ENCODE results near the gene B3GALT2. TPM values are rescaled to one million over a fixed set of nuclear protein-coding genes. Genes with fewer than 3 reads are reported as not detected.

Gene B3GALT2
- total RNA-seq, 1 experiment from 2014 or later = not detected

DNA sequence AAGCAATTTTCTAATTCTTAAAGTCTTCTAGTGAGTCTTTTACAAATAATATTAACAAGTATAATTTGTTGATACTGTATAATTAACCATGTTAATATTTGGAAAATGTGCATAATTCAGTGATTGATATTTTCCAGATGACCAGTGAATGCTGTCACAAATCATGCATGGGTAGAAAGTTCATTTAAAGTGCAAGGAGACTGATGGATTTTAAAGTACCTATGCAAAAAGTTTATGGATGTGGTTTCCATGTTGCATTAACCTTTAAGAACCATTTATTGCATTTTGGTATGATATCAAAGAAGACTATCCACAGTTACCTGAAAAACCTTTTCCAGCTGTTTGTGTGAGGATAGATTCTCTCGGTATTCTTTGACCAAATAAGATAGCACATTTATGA, 41.4 kb downstream of the B3GALT2 start:
- Histone ChIP-seq H3K27me3 (ENCODE audit: control insufficient read depth, insufficient read depth, low read length) (no peaks in the 10 kb centered on the region), H3K4me3 (ENCODE audit: insufficient read depth, low read depth, low read length) (no peak overlapping the region), H3K36me3 (replicated peaks; ENCODE audit: control insufficient read depth, insufficient read depth, low read length) (peaks cover 3% of the 10 kb centered on the region)
- DNase-seq = no peak

DNA sequence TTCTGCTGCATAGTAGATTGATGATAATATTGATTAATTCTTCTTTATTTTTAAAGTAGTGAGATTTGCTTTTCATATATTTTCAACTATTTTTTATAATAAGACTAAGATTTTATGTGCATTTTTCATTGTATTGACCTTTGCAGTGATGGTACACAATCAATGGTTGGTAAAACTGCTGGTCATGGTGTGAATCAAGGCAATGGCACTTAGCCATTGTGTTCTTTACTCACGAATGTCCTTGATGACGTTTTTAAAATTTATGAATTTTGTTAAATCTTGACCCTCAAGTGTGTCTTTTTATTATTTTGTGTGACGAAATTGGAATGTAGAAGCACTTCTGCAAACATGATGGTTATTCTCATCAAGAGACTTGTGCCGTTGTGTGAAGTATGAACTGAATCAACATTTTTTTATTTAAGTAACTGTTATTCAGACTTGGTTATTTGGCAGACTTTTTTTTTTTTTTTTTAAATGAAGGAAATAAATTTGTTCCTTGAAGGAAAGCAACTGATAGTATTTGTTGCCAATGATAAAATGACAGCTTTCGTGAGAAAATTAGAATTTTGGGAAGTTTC, 42.0 kb downstream of the B3GALT2 start:
- no peak for DNase-seq
- H3K36me3 ChIP-seq (replicated peaks; ENCODE audit: control insufficient read depth, insufficient read depth, low read length) = peaks cover 3% of the 10 kb centered on the region
- no peaks in the 10 kb centered on the region for H3K27me3 ChIP-seq (ENCODE audit: control insufficient read depth, insufficient read depth, low read length)
- no peak overlapping the region for H3K4me3 ChIP-seq (ENCODE audit: insufficient read depth, low read depth, low read length)

DNA sequence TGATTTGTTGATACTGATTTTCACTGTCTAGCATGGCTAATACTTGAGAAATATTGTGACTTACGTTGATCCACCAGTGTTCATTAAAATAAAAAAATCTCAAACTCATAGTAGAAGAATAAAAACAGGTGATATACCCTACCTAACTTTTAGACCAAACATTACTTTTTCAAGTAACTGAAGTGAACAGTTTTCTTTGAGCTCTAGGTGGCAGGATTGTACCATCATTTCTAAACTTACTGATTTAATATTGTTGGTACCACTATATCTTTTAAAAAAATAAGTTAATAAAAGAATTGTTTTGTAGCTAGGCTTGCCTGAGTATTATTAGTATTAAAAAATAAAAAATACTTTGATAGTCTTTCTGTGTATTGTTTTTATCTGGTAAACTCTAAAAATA, 43.1 kb downstream of the B3GALT2 start:
- Histone ChIP-seq H3K4me3 (ENCODE audit: insufficient read depth, low read depth, low read length) (no peak overlapping the region), H3K36me3 (replicated peaks; ENCODE audit: control insufficient read depth, insufficient read depth, low read length) (peaks cover 3% of the 10 kb centered on the region), H3K27me3 (ENCODE audit: control insufficient read depth, insufficient read depth, low read length) (no peaks in the 10 kb centered on the region)
- no peak for DNase-seq

DNA sequence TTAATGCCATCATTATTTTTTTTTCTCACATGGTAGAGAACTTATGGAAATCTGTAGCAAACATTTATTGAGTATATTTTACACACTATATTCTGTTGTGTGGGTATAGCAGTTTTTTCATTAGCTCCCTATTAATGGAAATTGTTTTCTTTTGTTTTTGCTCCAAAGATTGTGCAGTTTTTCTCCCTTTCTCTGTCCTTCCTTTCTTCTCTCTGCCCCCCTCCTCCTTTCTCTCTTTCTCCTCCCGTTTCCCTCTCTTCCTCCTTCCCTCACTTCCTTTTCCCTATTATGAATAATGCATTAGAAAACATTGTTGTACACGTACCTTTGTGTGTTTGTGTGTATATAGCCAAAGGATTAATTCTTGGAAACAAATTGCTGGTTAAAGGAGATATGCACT, 44.0 kb downstream of the B3GALT2 start:
- peaks cover 1% of the 10 kb centered on the region for H3K36me3 ChIP-seq (replicated peaks; ENCODE audit: control insufficient read depth, insufficient read depth, low read length)
- H3K27me3 ChIP-seq (ENCODE audit: control insufficient read depth, insufficient read depth, low read length) = no peaks in the 10 kb centered on the region
- H3K4me3 ChIP-seq (ENCODE audit: insufficient read depth, low read depth, low read length) = no peak overlapping the region
- no peak for DNase-seq

DNA sequence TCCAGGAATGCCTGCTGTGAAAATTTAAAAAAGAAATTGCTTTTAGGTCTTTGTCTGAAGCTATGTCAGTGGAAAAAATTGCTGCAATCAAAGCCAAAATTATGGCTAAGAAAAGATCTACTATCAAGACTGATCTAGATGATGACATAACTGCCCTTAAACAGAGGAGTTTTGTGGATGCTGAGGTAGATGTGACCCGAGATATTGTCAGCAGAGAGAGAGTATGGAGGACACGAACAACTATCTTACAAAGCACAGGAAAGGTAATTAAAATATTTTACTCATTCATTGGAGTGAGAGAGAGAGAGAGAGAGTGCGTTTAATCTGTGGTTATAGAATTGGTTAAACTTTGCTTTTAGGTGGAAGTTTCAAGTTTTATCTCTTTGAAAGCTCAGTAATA, 44.6 kb downstream of the B3GALT2 start:
- DNase-seq = no peak
- H3K4me3 ChIP-seq (ENCODE audit: insufficient read depth, low read depth, low read length) = no peak overlapping the region
- H3K36me3 ChIP-seq (replicated peaks; ENCODE audit: control insufficient read depth, insufficient read depth, low read length) = peaks cover 1% of the 10 kb centered on the region
- no peaks in the 10 kb centered on the region for H3K27me3 ChIP-seq (ENCODE audit: control insufficient read depth, insufficient read depth, low read length)

DNA sequence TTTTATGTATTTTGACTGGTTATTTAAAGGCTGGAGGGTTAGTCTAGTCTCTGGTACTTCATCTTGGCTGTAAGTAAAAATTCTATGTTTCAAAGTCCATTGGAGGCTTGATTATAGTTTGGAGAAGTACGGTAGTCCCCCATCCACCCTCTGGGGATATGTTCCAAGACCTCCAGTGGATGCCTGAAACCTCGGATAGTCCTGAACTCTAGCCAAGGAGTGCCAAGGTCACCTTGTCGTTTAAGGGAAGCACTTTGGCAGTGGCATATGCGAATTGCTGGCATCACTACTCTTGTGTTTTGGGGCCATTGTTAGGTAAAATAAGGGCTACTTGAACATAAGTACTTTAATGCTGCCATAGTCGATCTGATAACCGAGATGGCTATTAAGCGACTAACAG, 46.2 kb downstream of the B3GALT2 start:
- H3K4me3 ChIP-seq (ENCODE audit: insufficient read depth, low read depth, low read length) = no peak overlapping the region
- no peaks in the 10 kb centered on the region for H3K27me3 ChIP-seq (ENCODE audit: control insufficient read depth, insufficient read depth, low read length)
- no peaks in the 10 kb centered on the region; the same call in none of the 2 replicates for H3K36me3 ChIP-seq (replicated peaks; ENCODE audit: control insufficient read depth, insufficient read depth, low read length)
- DNase-seq = no peak

DNA sequence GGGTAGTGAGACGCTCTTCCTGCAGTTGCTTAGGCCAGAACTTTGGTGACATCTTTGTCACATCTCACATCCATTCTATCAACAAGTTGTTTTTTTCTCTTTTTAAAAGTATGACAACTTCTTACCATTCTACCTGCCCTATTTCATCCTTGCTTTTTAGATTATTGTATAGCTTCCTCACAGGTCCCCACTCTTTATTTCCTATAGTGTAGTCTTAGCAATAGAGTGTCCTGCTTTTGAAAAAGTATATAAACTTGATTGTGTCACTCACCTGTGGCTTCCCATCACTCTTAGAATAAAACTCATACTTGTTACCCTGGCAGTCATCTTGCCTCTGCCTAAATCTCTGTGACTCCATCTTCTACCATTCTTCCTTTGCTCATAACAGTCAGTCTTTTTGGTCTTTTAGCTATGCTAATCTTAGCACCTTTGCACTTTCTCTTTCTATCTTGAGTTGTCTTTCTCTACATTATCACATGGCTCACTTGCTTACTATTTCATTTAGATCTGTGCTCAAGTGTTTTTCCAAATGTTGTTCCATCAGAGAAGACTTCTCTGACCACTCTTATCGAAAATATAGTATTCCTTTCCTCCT, 55.0 kb downstream of the B3GALT2 start:
- no peak for DNase-seq
- peaks cover 13% of the 10 kb centered on the region for H3K36me3 ChIP-seq (replicated peaks; ENCODE audit: control insufficient read depth, insufficient read depth, low read length)

More for the DNA sequence above, 55.0 kb downstream of the B3GALT2 start:
- H3K27me3 ChIP-seq (ENCODE audit: control insufficient read depth, insufficient read depth, low read length) = no peaks in the 10 kb centered on the region
- H3K4me3 ChIP-seq (ENCODE audit: insufficient read depth, low read depth, low read length) = no peak overlapping the region

Other genes with a start within 250 kb of the B3GALT2 start
- 27.7 and 36.3 TPM in 2 replicates for gene UCHL5, start 127.3 kb downstream of the B3GALT2 start, total RNA-seq (2014; rRNA removed; shearing (Covaris generic))
- 136 and 193 TPM in 2 replicates for gene RO60, start 127.0 kb downstream of the B3GALT2 start, total RNA-seq (2014; rRNA removed; shearing (Covaris generic))
- 9.2 and 14.6 TPM in 2 replicates for gene GLRX2, start 81.2 kb downstream of the B3GALT2 start, total RNA-seq (2014; rRNA removed; shearing (Covaris generic))
- 19.5 and 20.4 TPM in 2 replicates for gene CDC73, start 64.6 kb downstream of the B3GALT2 start, total RNA-seq (2014; rRNA removed; shearing (Covaris generic))

All from H7 (cell line).